Measurements from ENCODE around the gene MIER1. TPM values are rescaled to one million over a fixed set of nuclear protein-coding genes. Genes with fewer than 3 reads are reported as not detected.

The MIER1 gene
- total RNA-seq (10 to 100 TPM; 12.9 to 18.9 (median 15.2) TPM), polyA plus RNA-seq (10 to 100 TPM in 2 of 3 donors, 1 to 10 TPM in 1; 6.4 to 13.1 (median 10.5) TPM)
- long read RNA-seq, donor 1, full-length matches to known transcripts, result 3 of 5 reads
- long read RNA-seq, donor 1, partial matches to known transcripts, result 0 of 5 reads
- long read RNA-seq, donor 1, other reads (novel, unspliced or antisense), result 2 of 5 reads
- long read RNA-seq, donor 2, full-length matches to known transcripts, result 10 of 21 reads
- long read RNA-seq, donor 2, partial matches to known transcripts, result 3 of 21 reads
- long read RNA-seq, donor 2, other reads (novel, unspliced or antisense), result 8 of 21 reads

GRCh38 chr1:66924756-66925557 lies at the start of gene MIER1, which contains the start of gene DNAI4:
TSS of gene MIER1 (plus strand) at chr1:66924990. CDS start at chr1:66925029, 39 bp downstream.
TSS of gene DNAI4 (minus strand) at chr1:66924856. CDS start at chr1:66924831, 25 bp downstream.
- peak; percentile 97 to 98 (median 98) for ATAC-seq
- DNase-seq, result peak; percentile 98 to 99
- Histone ChIP-seq H3K36me3 (ENCODE audit: insufficient read depth in 1 of 2, low read depth in 1 of 2) (no peaks in the 10 kb centered on the region), H3K27ac (peak within 1 kb of the TSS; percentile 84), H3K4me3 (peak within 1 kb of the TSS; percentile 88), H3K4me1 (peaks cover 30% of the 10 kb centered on the region), H3K27me3 (ENCODE audit: insufficient read depth in 3 of 3, low read length in 2 of 3) (no peaks in the 10 kb centered on the region), H3K9me3 (no peaks in the 10 kb centered on the region)
- intact Hi-C loops (cut with DNase I), result loop anchor here (10.0 kb wide), 1 partner anchor 160 kb away; no protein-coding TSS in a partner anchor
- 0% methylated on average over 52 to 64 of the region's 64 CpGs for whole genome bisulfite sequencing, 3 donors
- TF ChIP-seq CTCF (IDR thresholded peaks at IDR 0.05), result peak; percentile 17

GRCh38 chr1:66876664-66877063 lies 48.1 kb upstream of the MIER1 start:
- DNase-seq (no peak), ATAC-seq (no peak)
- Histone ChIP-seq H3K9me3 (no peaks in the 10 kb centered on the region), H3K36me3 (ENCODE audit: insufficient read depth in 1 of 2, low read depth in 1 of 2) (no peaks in the 10 kb centered on the region), H3K4me3 (no peak overlapping the region), H3K27ac (no peak overlapping the region), H3K27me3 (ENCODE audit: insufficient read depth in 3 of 3, low read length in 2 of 3) (no peaks in the 10 kb centered on the region), H3K4me1 (no peaks in the 10 kb centered on the region)
- WGBS, 3 donors, result 83 to 97% (median 93%) methylated on average over 1 of the region's 1 CpG
- intact Hi-C loops (cut with DNase I), result no loop called here
- no peak for TF ChIP-seq CTCF (IDR thresholded peaks at IDR 0.05)

GRCh38 chr1:66889030-66889429 lies 35.8 kb upstream of the MIER1 start:
- H3K9me3 ChIP-seq, result peaks cover under 1% of the 10 kb centered on the region
- no peaks in the 10 kb centered on the region for H3K4me1 ChIP-seq
- H3K27ac ChIP-seq, result no peak overlapping the region
- H3K4me3 ChIP-seq, result no peak overlapping the region
- no peak for ATAC-seq
- 97 to 100% (median 97%) methylated on average over 1 of the region's 1 CpG for WGBS, 3 donors
- no peaks in the 10 kb centered on the region for H3K36me3 ChIP-seq (ENCODE audit: insufficient read depth in 1 of 2, low read depth in 1 of 2)
- intact Hi-C loops (cut with DNase I), result no loop called here
- DNase-seq, result no peak
- TF ChIP-seq CTCF (IDR thresholded peaks at IDR 0.05), result no peak
- no peaks in the 10 kb centered on the region for H3K27me3 ChIP-seq (ENCODE audit: insufficient read depth in 3 of 3, low read length in 2 of 3)

- intact Hi-C loops (cut with DNase I), result no loop called here
- no peak for ATAC-seq
- no peaks in the 10 kb centered on the region for H3K36me3 ChIP-seq (ENCODE audit: insufficient read depth in 1 of 2, low read depth in 1 of 2)
- no peak overlapping the region for H3K4me3 ChIP-seq
- no peaks in the 10 kb centered on the region for H3K4me1 ChIP-seq
- H3K9me3 ChIP-seq, result no peaks in the 10 kb centered on the region
- no peak for DNase-seq
- no peak for TF ChIP-seq CTCF (IDR thresholded peaks at IDR 0.05)
- H3K27me3 ChIP-seq (ENCODE audit: insufficient read depth in 3 of 3, low read length in 2 of 3), result no peaks in the 10 kb centered on the region
- no peak overlapping the region for H3K27ac ChIP-seq
- 82 to 89% (median 86%) methylated on average over 1 of the region's 1 CpG for WGBS, 3 donors
Measured at GRCh38 chr1:66890621-66891020, 34.2 kb upstream of the MIER1 start.
